ENCODE measurements around the gene ST7. TPM values are rescaled to one million over a fixed set of nuclear protein-coding genes. Genes with fewer than 3 reads are reported as not detected.

The ST7 gene
- total and polyA plus RNA-seq, 4 donors = 22.4 to 57.2 (median 41.6) TPM

DNA sequence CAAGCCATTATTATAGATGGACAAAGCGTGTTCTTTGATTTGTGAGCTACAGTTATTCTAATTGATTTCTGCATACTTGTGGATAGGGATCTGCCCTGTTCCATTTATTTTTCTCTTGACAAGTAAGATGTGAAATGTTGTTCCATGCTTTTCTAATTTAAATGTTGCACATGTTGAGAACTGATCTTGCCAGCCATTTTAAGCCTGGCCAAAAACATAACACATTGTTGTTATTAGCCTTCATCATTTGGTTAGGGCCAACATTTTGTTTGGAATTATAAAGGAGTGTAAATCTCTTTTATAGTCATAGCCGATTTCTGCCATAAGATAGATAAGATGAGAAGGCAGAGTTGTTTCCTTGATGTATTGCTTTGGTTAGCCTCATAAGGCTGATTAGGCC lies 252.6 kb downstream of the ST7 start:
- ATAC-seq (ENCODE audit: insufficient read depth, low FRiP score) = no peak
- no peak overlapping the region for H3K4me3 ChIP-seq
- H3K4me1 ChIP-seq (ENCODE audit: control insufficient read depth in 5 of 5, insufficient read depth in 5 of 5, low read length in 5 of 5) = peaks cover 0 to 7% (median 0%) of the 10 kb centered on the region in 5 donors
- H3K36me3 ChIP-seq (ENCODE audit: control insufficient read depth in 4 of 4, insufficient read depth in 4 of 4, low read length in 4 of 4) = peaks cover 3 to 13% (median 5%) of the 10 kb centered on the region in 4 donors
- no peak overlapping the region for H3K9ac ChIP-seq (ENCODE audit: insufficient read depth in 1 of 2, low read length in 2 of 2)
- TF ChIP-seq, protein P1, sequence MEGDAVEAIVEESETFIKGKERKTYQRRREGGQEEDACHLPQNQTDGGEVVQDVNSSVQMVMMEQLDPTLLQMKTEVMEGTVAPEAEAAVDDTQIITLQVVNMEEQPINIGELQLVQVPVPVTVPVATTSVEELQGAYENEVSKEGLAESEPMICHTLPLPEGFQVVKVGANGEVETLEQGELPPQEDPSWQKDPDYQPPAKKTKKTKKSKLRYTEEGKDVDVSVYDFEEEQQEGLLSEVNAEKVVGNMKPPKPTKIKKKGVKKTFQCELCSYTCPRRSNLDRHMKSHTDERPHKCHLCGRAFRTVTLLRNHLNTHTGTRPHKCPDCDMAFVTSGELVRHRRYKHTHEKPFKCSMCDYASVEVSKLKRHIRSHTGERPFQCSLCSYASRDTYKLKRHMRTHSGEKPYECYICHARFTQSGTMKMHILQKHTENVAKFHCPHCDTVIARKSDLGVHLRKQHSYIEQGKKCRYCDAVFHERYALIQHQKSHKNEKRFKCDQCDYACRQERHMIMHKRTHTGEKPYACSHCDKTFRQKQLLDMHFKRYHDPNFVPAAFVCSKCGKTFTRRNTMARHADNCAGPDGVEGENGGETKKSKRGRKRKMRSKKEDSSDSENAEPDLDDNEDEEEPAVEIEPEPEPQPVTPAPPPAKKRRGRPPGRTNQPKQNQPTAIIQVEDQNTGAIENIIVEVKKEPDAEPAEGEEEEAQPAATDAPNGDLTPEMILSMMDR (IDR thresholded peaks at IDR 0.05; ENCODE audit: control extremely low read depth, extremely low read depth) = no peak
- 89 to 98% methylated on average over 2 of the region's 2 CpGs for WGBS, 2 donors
- H3K27me3 ChIP-seq (ENCODE audit: control insufficient read depth in 3 of 3, insufficient read depth in 3 of 3, low read length in 2 of 3) = no peaks in the 10 kb centered on the region
- DNase-seq = no peak
- H3K9me3 ChIP-seq (ENCODE audit: control insufficient read depth in 4 of 4, insufficient read depth in 3 of 4, low read length in 3 of 4) = no peaks in the 10 kb centered on the region
- H3K27ac ChIP-seq (ENCODE audit: low read depth in 1 of 2, low read length in 1 of 2) = no peak overlapping the region

DNA sequence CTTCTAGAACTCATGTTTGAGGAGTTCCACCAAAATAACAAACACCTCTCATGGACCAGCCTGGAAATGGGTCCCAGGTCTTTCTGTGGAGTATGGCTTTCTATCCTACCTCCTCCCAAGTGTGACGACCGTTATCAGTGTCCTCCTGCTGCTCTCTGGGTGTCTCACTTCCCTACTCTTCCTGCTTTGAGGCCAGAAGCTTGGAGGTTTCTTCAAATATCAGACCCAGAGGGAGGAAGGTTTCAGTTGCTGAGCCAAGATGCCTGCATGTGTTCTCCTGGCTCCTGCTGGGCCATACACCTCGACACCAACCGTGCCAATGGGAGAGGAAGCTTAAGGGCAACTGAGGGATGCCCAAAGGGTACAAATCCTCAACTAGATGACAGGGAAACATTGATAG lies 255.0 kb downstream of the ST7 start:
- 91 to 94% methylated on average over 4 of the region's 4 CpGs for WGBS, 2 donors
- H3K27ac ChIP-seq (ENCODE audit: low read depth in 1 of 2, low read length in 1 of 2) = no peak overlapping the region
- H3K4me1 ChIP-seq (ENCODE audit: control insufficient read depth in 5 of 5, insufficient read depth in 5 of 5, low read length in 5 of 5) = peaks cover 0 to 4% (median 0%) of the 10 kb centered on the region in 5 donors
- TF ChIP-seq, protein P1 (IDR thresholded peaks at IDR 0.05; ENCODE audit: control extremely low read depth, extremely low read depth) = no peak
- no peak overlapping the region for H3K4me3 ChIP-seq
- ATAC-seq (ENCODE audit: insufficient read depth, low FRiP score) = no peak
- DNase-seq = no peak
- H3K9me3 ChIP-seq (ENCODE audit: control insufficient read depth in 4 of 4, insufficient read depth in 3 of 4, low read length in 3 of 4) = no peaks in the 10 kb centered on the region
- no peak overlapping the region for H3K9ac ChIP-seq (ENCODE audit: insufficient read depth in 1 of 2, low read length in 2 of 2)
- peaks cover 3 to 12% (median 6%) of the 10 kb centered on the region in 4 donors for H3K36me3 ChIP-seq (ENCODE audit: control insufficient read depth in 4 of 4, insufficient read depth in 4 of 4, low read length in 4 of 4)
- no peaks in the 10 kb centered on the region for H3K27me3 ChIP-seq (ENCODE audit: control insufficient read depth in 3 of 3, insufficient read depth in 3 of 3, low read length in 2 of 3)

DNA sequence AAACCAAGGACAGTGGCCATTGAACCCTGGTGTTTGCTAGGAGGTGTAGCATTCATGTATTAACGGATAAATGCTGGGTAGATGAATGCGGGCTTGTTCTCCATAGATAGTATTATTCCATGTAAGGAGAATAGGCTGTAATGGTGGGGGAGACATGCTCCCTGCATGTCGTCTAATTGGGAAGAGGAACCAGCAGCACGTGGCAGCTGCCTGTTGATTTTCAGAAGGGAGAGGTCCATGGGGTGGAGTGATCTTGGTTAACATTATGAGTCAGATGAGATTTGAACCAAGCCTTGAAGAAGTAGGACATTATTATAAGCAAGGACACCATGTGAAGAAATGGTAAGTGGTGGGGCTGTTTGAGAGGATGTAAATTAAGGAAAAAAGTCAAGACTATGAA lies 257.1 kb downstream of the ST7 start:
- TF ChIP-seq, protein P1 (IDR thresholded peaks at IDR 0.05; ENCODE audit: control extremely low read depth, extremely low read depth) = no peak
- no peak overlapping the region for H3K9ac ChIP-seq (ENCODE audit: insufficient read depth in 1 of 2, low read length in 2 of 2)
- H3K4me1 ChIP-seq (ENCODE audit: control insufficient read depth in 5 of 5, insufficient read depth in 5 of 5, low read length in 5 of 5) = peaks cover 0 to 4% (median 0%) of the 10 kb centered on the region in 5 donors
- H3K4me3 ChIP-seq = no peak overlapping the region
- peaks cover 0 to 9% (median 5%) of the 10 kb centered on the region in 4 donors for H3K36me3 ChIP-seq (ENCODE audit: control insufficient read depth in 4 of 4, insufficient read depth in 4 of 4, low read length in 4 of 4)
- peak overlapping the region in 1 of 2 donors; percentile 21 for H3K27ac ChIP-seq (ENCODE audit: low read depth in 1 of 2, low read length in 1 of 2)
- ATAC-seq (ENCODE audit: insufficient read depth, low FRiP score) (no peak), DNase-seq (no peak)
- WGBS, 2 donors = 90 to 93% methylated on average over 4 of the region's 4 CpGs
- no peaks in the 10 kb centered on the region for H3K27me3 ChIP-seq (ENCODE audit: control insufficient read depth in 3 of 3, insufficient read depth in 3 of 3, low read length in 2 of 3)
- no peaks in the 10 kb centered on the region for H3K9me3 ChIP-seq (ENCODE audit: control insufficient read depth in 4 of 4, insufficient read depth in 3 of 4, low read length in 3 of 4)

DNA sequence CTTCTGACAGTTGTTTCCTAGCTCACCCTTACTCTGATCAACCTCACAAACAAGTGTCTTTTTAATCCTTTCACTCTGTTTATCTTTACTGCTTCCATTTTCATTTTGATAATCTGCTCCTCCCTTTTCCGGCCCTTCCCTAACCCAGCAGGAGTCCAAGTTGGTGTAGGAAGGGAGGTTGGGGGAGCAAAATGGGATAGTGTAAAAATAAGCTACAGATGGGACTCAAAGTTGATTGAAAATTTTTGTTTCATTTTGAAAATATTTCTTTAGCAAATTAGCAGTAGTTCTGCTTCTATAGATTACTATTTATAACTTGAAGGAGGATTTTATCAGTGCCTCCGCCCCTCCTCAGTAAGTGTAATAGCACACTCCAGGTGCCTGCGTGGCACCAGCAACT lies 257.6 kb downstream of the ST7 start:
- Histone ChIP-seq H3K9ac (ENCODE audit: insufficient read depth in 1 of 2, low read length in 2 of 2) (no peak overlapping the region), H3K27me3 (ENCODE audit: control insufficient read depth in 3 of 3, insufficient read depth in 3 of 3, low read length in 2 of 3) (no peaks in the 10 kb centered on the region), H3K9me3 (ENCODE audit: control insufficient read depth in 4 of 4, insufficient read depth in 3 of 4, low read length in 3 of 4) (no peaks in the 10 kb centered on the region), H3K4me1 (ENCODE audit: control insufficient read depth in 5 of 5, insufficient read depth in 5 of 5, low read length in 5 of 5) (peaks cover 0 to 4% (median 0%) of the 10 kb centered on the region in 5 donors), H3K4me3 (no peak overlapping the region), H3K36me3 (ENCODE audit: control insufficient read depth in 4 of 4, insufficient read depth in 4 of 4, low read length in 4 of 4) (peaks cover 0 to 9% (median 5%) of the 10 kb centered on the region in 4 donors), H3K27ac (ENCODE audit: low read depth in 1 of 2, low read length in 1 of 2) (no peak overlapping the region)
- WGBS, 2 donors = 77 to 91% methylated on average over 3 of the region's 3 CpGs
- TF ChIP-seq, protein P1 (IDR thresholded peaks at IDR 0.05; ENCODE audit: control extremely low read depth, extremely low read depth) = no peak
- ATAC-seq (ENCODE audit: insufficient read depth, low FRiP score) (no peak), DNase-seq (no peak)
